ENCODE data around the gene TRAF3IP3.
A peak's percentile ranks its signal among the peaks of the same experiment; 100 is the strongest.

The TRAF3IP3 gene

DNA sequence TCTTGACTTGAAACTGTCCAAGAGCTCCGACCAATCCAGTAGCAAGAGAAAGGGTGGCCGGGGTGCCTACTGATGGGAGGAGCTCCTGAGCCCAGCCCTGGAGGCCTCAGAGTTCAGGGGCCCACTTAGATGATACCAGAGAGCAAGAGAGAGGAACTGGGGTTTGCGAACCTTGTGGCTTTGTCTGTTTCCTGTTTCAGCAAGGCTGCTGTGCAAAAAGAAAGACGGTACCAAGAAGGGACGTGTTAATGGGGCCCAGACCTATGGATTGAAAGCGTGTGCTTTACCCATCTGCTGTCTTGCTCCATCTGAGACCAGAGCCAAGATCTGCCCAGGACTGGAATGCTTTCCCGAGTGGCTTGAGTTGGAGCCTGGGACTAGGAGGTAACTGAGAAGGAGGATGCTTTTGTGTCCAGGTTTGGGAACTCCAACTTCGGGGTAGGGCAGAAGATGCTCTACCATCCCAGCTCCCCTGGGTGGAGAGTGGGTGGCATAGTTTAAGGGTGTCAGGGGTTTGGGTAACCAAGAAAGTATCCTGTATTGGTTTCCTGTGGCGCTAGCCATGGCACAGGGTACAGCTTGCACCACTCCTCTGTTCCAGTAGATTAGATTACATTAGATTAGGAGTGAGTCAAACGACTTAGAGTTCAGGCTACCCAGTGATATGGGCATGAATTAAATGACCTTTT lies at the start of gene TRAF3IP3:
TRAF3IP3 (plus strand) TSS at position 128 of the 689 bp plus-strand sequence. CDS start 3,987 bp downstream, outside the sequence.
- Mint-ChIP-seq H3K27ac (ENCODE audit: low read depth) (peak within 1 kb of the TSS; percentile 93), H3K4me3 (peak within 1 kb of the TSS; percentile 96), H3K9me3 (no peaks in the 10 kb centered on the region), H3K4me1 (peaks cover 70% of the 10 kb centered on the region), H3K27me3 (no peaks in the 10 kb centered on the region), H3K36me3 (ENCODE audit: insufficient read depth) (peaks cover 27% of the 10 kb centered on the region)
- ATAC-seq (replicated peaks; ENCODE audit: extremely low read depth, poor library complexity, severe bottlenecking) = peak; percentile 95
- DNase-seq (ENCODE audit: low spot score in 2 of 2) = peak; percentile 49 to 70

GRCh38 chr1:209706622-209707021 lies 49.2 kb upstream of the TRAF3IP3 start:
- Mint-ChIP-seq H3K27ac (ENCODE audit: low read depth) (no peak overlapping the region), H3K4me3 (no peak overlapping the region), H3K9me3 (no peaks in the 10 kb centered on the region), H3K4me1 (peaks cover 10% of the 10 kb centered on the region), H3K27me3 (peaks cover 10% of the 10 kb centered on the region), H3K36me3 (ENCODE audit: insufficient read depth) (no peaks in the 10 kb centered on the region)
- ATAC-seq (replicated peaks; ENCODE audit: extremely low read depth, poor library complexity, severe bottlenecking) = no peak
- no peak for DNase-seq (ENCODE audit: low spot score in 2 of 2)

DNA sequence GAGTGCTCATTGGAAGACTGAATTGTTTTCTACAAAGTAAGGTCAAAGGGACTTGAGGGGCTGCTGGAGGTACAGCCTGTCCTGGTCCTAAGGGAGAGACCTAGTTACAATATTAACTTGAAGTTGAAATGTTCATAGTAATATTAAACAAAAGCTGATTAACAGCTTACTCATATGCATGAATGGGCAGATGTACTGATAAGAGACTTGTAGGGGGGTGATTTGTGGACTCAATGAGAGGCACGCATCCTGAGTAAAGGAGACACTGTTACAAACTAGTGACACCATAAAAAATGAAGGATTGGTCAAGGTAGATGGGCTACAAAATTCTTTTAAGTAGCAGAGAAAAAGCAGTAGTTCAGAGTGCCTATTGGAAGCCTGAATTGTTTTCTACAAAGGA lies 48.5 kb upstream of the TRAF3IP3 start:
- DNase-seq (ENCODE audit: low spot score in 2 of 2) = no peak
- Mint-ChIP-seq H3K9me3 (no peaks in the 10 kb centered on the region), H3K27ac (ENCODE audit: low read depth) (no peak overlapping the region), H3K4me3 (no peak overlapping the region), H3K36me3 (ENCODE audit: insufficient read depth) (no peaks in the 10 kb centered on the region), H3K4me1 (peaks cover 10% of the 10 kb centered on the region), H3K27me3 (peaks cover 10% of the 10 kb centered on the region)
- ATAC-seq (replicated peaks; ENCODE audit: extremely low read depth, poor library complexity, severe bottlenecking) = no peak

- ATAC-seq (replicated peaks; ENCODE audit: extremely low read depth, poor library complexity, severe bottlenecking) (no peak), DNase-seq (ENCODE audit: low spot score in 2 of 2) (no peak)
- no peak overlapping the region for H3K4me3 Mint-ChIP-seq
- H3K27me3 Mint-ChIP-seq = peaks cover 10% of the 10 kb centered on the region
- H3K27ac Mint-ChIP-seq (ENCODE audit: low read depth) = no peak overlapping the region
- no peaks in the 10 kb centered on the region for H3K9me3 Mint-ChIP-seq
- H3K4me1 Mint-ChIP-seq = peaks cover 10% of the 10 kb centered on the region
- H3K36me3 Mint-ChIP-seq (ENCODE audit: insufficient read depth) = no peaks in the 10 kb centered on the region
Observed at GRCh38 chr1:209708297-209708696, 47.6 kb upstream of the TRAF3IP3 start.

DNA sequence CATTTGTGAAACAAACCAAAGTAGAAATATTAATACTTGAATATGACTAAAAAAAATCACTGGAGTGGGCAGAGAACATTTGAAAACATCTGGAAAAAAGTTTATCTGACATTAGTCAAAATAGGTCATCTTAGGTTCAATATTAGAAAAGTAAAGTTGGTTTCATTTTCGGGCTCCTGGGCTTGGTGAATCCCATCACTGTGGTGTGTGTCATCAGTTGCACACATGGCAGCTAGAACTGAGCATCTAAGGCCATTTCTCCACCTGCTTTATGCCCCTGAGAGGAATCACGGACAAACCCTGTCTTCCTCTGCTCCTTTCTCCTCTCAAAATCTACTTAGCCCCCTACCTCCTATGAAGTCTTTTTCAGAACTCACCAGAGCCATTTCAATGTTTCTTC lies 45.8 kb upstream of the TRAF3IP3 start:
- ATAC-seq (replicated peaks; ENCODE audit: extremely low read depth, poor library complexity, severe bottlenecking) = no peak
- peaks cover 10% of the 10 kb centered on the region for H3K4me1 Mint-ChIP-seq
- H3K4me3 Mint-ChIP-seq = no peak overlapping the region
- peaks cover 2% of the 10 kb centered on the region for H3K27me3 Mint-ChIP-seq
- no peak overlapping the region for H3K27ac Mint-ChIP-seq (ENCODE audit: low read depth)
- no peak for DNase-seq (ENCODE audit: low spot score in 2 of 2)
- no peaks in the 10 kb centered on the region for H3K9me3 Mint-ChIP-seq
- no peaks in the 10 kb centered on the region for H3K36me3 Mint-ChIP-seq (ENCODE audit: insufficient read depth)

GRCh38 chr1:209710847-209711246 lies 45.0 kb upstream of the TRAF3IP3 start:
- H3K27me3 Mint-ChIP-seq = no peaks in the 10 kb centered on the region
- no peaks in the 10 kb centered on the region for H3K36me3 Mint-ChIP-seq (ENCODE audit: insufficient read depth)
- DNase-seq (ENCODE audit: low spot score in 2 of 2) (no peak), ATAC-seq (replicated peaks; ENCODE audit: extremely low read depth, poor library complexity, severe bottlenecking) (no peak)
- H3K27ac Mint-ChIP-seq (ENCODE audit: low read depth) = no peak overlapping the region
- H3K4me3 Mint-ChIP-seq = no peak overlapping the region
- peaks cover 10% of the 10 kb centered on the region for H3K4me1 Mint-ChIP-seq
- H3K9me3 Mint-ChIP-seq = no peaks in the 10 kb centered on the region

- Mint-ChIP-seq H3K9me3 (peaks cover 5% of the 10 kb centered on the region), H3K4me3 (no peak overlapping the region), H3K4me1 (peaks cover 10% of the 10 kb centered on the region), H3K27ac (ENCODE audit: low read depth) (no peak overlapping the region), H3K36me3 (ENCODE audit: insufficient read depth) (no peaks in the 10 kb centered on the region), H3K27me3 (no peaks in the 10 kb centered on the region)
- ATAC-seq (replicated peaks; ENCODE audit: extremely low read depth, poor library complexity, severe bottlenecking) (no peak), DNase-seq (ENCODE audit: low spot score in 2 of 2) (no peak)
Observed at GRCh38 chr1:209714338-209714737, 41.5 kb upstream of the TRAF3IP3 start.

DNA sequence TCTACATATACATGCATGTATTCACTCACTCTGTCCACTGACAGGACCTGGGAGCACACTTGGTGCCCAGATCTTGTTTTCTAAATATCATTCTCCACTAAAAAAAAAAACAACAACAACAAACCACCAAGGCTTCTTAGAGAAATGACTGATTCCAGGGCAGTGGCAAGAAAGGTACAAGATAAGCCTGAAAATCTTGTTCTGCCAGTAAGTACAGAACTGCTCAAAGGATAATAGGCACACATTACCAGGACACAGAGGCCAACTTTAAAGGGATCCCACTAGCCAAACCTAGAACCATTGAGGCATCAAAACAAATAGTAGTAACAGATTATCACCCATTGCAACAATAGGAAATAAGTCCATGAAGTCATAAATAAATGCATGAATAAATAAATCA lies 40.5 kb upstream of the TRAF3IP3 start:
- no peak for ATAC-seq (replicated peaks; ENCODE audit: extremely low read depth, poor library complexity, severe bottlenecking)
- H3K36me3 Mint-ChIP-seq (ENCODE audit: insufficient read depth) = no peaks in the 10 kb centered on the region
- H3K9me3 Mint-ChIP-seq = peaks cover 6% of the 10 kb centered on the region
- H3K4me3 Mint-ChIP-seq = no peak overlapping the region
- no peak overlapping the region for H3K27ac Mint-ChIP-seq (ENCODE audit: low read depth)
- no peaks in the 10 kb centered on the region for H3K27me3 Mint-ChIP-seq
- DNase-seq (ENCODE audit: low spot score in 2 of 2) = no peak
- peaks cover 2% of the 10 kb centered on the region for H3K4me1 Mint-ChIP-seq

GRCh38 chr1:209717818-209718217 lies 38.0 kb upstream of the TRAF3IP3 start:
- ATAC-seq (replicated peaks; ENCODE audit: extremely low read depth, poor library complexity, severe bottlenecking) (no peak), DNase-seq (ENCODE audit: low spot score in 2 of 2) (no peak)
- no peak overlapping the region for H3K27ac Mint-ChIP-seq (ENCODE audit: low read depth)
- no peaks in the 10 kb centered on the region for H3K4me1 Mint-ChIP-seq
- H3K9me3 Mint-ChIP-seq = peaks cover 6% of the 10 kb centered on the region
- H3K36me3 Mint-ChIP-seq (ENCODE audit: insufficient read depth) = no peaks in the 10 kb centered on the region
- no peaks in the 10 kb centered on the region for H3K27me3 Mint-ChIP-seq
- no peak overlapping the region for H3K4me3 Mint-ChIP-seq

DNA sequence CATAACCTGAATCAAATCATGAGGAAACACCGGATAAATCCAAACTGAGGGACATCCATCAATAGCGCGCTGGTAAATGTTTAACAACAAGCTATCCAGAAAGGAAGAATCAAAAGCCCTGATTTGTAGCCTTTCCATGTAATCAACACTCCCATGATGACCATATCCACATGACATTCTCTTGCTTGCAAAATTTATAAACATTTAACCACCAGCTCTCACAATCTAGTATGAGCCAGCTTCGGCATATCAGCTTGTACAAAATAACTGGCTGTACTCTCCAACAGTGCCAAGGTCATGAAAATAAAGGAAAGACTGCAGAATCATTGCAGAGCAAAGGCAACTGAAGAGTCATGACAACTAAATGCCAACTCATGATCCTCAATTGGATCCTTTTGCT lies 35.5 kb upstream of the TRAF3IP3 start:
- ATAC-seq (replicated peaks; ENCODE audit: extremely low read depth, poor library complexity, severe bottlenecking) = no peak
- no peak overlapping the region for H3K27ac Mint-ChIP-seq (ENCODE audit: low read depth)
- H3K36me3 Mint-ChIP-seq (ENCODE audit: insufficient read depth) = no peaks in the 10 kb centered on the region
- DNase-seq (ENCODE audit: low spot score in 2 of 2) = no peak
- H3K27me3 Mint-ChIP-seq = no peaks in the 10 kb centered on the region
- H3K4me3 Mint-ChIP-seq = no peak overlapping the region
- H3K9me3 Mint-ChIP-seq = peaks cover 6% of the 10 kb centered on the region
- H3K4me1 Mint-ChIP-seq = peaks cover 5% of the 10 kb centered on the region

DNA sequence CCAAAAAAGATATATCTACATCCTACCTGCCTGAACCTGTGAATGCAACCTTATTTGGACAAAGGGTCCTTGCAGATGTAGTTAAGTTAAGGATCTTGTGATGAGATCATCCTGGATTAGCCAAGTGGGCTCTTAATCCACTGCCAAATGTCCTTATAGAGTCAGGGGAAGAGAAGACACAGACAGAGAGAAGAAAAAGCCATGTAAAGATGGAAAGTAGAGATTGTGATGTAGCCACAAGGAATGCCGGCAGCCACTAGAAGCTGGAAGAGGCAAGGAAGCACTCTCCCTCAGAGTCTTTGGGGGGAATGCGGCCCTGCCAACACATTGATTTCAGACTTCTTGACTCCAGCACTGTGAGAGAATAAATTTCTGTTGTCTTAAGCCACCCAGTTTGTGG lies 35.0 kb upstream of the TRAF3IP3 start:
- Mint-ChIP-seq H3K27ac (ENCODE audit: low read depth) (no peak overlapping the region), H3K4me1 (peaks cover 5% of the 10 kb centered on the region)

DNA sequence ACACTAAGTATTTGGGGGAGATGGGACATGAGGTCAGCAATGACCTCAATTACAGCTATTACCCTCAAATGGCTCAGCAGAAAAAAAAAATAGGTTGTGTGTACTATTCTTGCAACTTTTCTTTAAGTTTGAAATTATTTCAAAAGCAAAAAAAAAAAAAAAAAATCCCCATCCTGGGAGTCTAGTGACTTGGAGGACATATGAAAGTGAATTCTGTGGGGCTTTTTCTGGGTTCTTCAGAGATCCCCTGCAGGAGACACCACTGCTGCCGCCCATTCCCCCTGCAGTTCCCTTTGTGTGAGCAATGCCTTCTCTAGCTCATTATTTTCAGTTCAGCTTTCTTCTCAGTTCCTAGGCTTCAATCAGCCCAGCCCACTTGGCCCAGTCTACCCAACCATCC lies 34.5 kb upstream of the TRAF3IP3 start:
- DNase-seq (ENCODE audit: low spot score in 2 of 2) = no peak
- no peak overlapping the region for H3K27ac Mint-ChIP-seq (ENCODE audit: low read depth)
- H3K36me3 Mint-ChIP-seq (ENCODE audit: insufficient read depth) = no peaks in the 10 kb centered on the region
- H3K4me1 Mint-ChIP-seq = peaks cover 5% of the 10 kb centered on the region
- H3K9me3 Mint-ChIP-seq = peaks cover 6% of the 10 kb centered on the region
- no peaks in the 10 kb centered on the region for H3K27me3 Mint-ChIP-seq
- H3K4me3 Mint-ChIP-seq = no peak overlapping the region
- ATAC-seq (replicated peaks; ENCODE audit: extremely low read depth, poor library complexity, severe bottlenecking) = no peak

More for the DNA sequence above, 35.0 kb upstream of the TRAF3IP3 start:
- Mint-ChIP-seq H3K27me3 (no peaks in the 10 kb centered on the region), H3K4me3 (no peak overlapping the region), H3K9me3 (peaks cover 6% of the 10 kb centered on the region), H3K36me3 (ENCODE audit: insufficient read depth) (no peaks in the 10 kb centered on the region)
- DNase-seq (ENCODE audit: low spot score in 2 of 2) = no peak
- ATAC-seq (replicated peaks; ENCODE audit: extremely low read depth, poor library complexity, severe bottlenecking) = no peak

GRCh38 chr1:209723265-209723664 lies 32.6 kb upstream of the TRAF3IP3 start:
- Mint-ChIP-seq H3K9me3 (peaks cover 6% of the 10 kb centered on the region), H3K27me3 (no peaks in the 10 kb centered on the region), H3K4me3 (no peak overlapping the region), H3K4me1 (peaks cover 10% of the 10 kb centered on the region), H3K27ac (ENCODE audit: low read depth) (no peak overlapping the region), H3K36me3 (ENCODE audit: insufficient read depth) (no peaks in the 10 kb centered on the region)
- no peak for DNase-seq (ENCODE audit: low spot score in 2 of 2)
- ATAC-seq (replicated peaks; ENCODE audit: extremely low read depth, poor library complexity, severe bottlenecking) = no peak

Data from central memory CD8-positive, alpha-beta T cell (primary cell).